ENCODE data around the gene RPGRIP1L. TPM values are rescaled to one million over a fixed set of nuclear protein-coding genes. Genes with fewer than 3 reads are reported as not detected.

The RPGRIP1L gene
- total and polyA plus RNA-seq, 8 donors = 1.1 to 6.8 (median 1.4) TPM; not detected in 1

- intact Hi-C loops (cut with DNase I; ENCODE audit: low total_unique reads) = no loop called here
Observed at GRCh38 chr16:53672461-53672860, 31.2 kb downstream of the RPGRIP1L start.

GRCh38 chr16:53668869-53669268 lies 34.8 kb downstream of the RPGRIP1L start:
- H3K4me1 ChIP-seq = no peaks in the 10 kb centered on the region
- H3K27me3 ChIP-seq = no peaks in the 10 kb centered on the region
- no peak for DNase-seq
- H3K27ac ChIP-seq = no peak overlapping the region
- intact Hi-C loops (cut with DNase I; ENCODE audit: low total_unique reads) = no loop called here
- peaks cover 0 to 6% (median 0%) of the 10 kb centered on the region in 4 donors for H3K36me3 ChIP-seq
- TF ChIP-seq POLR2AphosphoS5 (IDR thresholded peaks at IDR 0.05) (no peak), CTCF (IDR thresholded peaks at IDR 0.05) (no peak), POLR2A (IDR thresholded peaks at IDR 0.05) (no peak), EP300 (IDR thresholded peaks at IDR 0.05) (no peak)
- H3K9me3 ChIP-seq = no peaks in the 10 kb centered on the region
- no peak overlapping the region for H3K4me3 ChIP-seq
- 84 to 93% (median 91%) methylated on average over 2 of the region's 2 CpGs for WGBS, 5 donors

More at GRCh38 chr16:53672461-53672860, 31.2 kb downstream of the RPGRIP1L start:
- DNase-seq = no peak
- Histone ChIP-seq H3K27ac (no peak overlapping the region), H3K36me3 (peaks cover 0 to 6% (median 0%) of the 10 kb centered on the region in 4 donors), H3K27me3 (no peaks in the 10 kb centered on the region), H3K4me1 (no peaks in the 10 kb centered on the region), H3K4me3 (no peak overlapping the region), H3K9me3 (no peaks in the 10 kb centered on the region)
- TF ChIP-seq EP300 (IDR thresholded peaks at IDR 0.05) = no peak
- no peak for TF ChIP-seq POLR2AphosphoS5 (IDR thresholded peaks at IDR 0.05)
- TF ChIP-seq POLR2A (IDR thresholded peaks at IDR 0.05) = no peak
- TF ChIP-seq CTCF (IDR thresholded peaks at IDR 0.05) = no peak

- Histone ChIP-seq H3K27me3 (no peaks in the 10 kb centered on the region), H3K27ac (no peak overlapping the region), H3K9me3 (no peaks in the 10 kb centered on the region), H3K36me3 (peaks cover 0 to 6% (median 0%) of the 10 kb centered on the region in 4 donors), H3K4me3 (no peak overlapping the region), H3K4me1 (no peaks in the 10 kb centered on the region)
- intact Hi-C loops (cut with DNase I; ENCODE audit: low total_unique reads) = no loop called here
- TF ChIP-seq POLR2AphosphoS5 (IDR thresholded peaks at IDR 0.05) (no peak), CTCF (IDR thresholded peaks at IDR 0.05) (no peak), POLR2A (IDR thresholded peaks at IDR 0.05) (no peak), EP300 (IDR thresholded peaks at IDR 0.05) (no peak)
- 91 to 96% (median 93%) methylated on average over 3 of the region's 3 CpGs for WGBS, 5 donors
- DNase-seq = no peak
Observed at GRCh38 chr16:53666786-53667415, 36.8 kb downstream of the RPGRIP1L start.

- Histone ChIP-seq H3K36me3 (no peaks in the 10 kb centered on the region), H3K4me1 (no peaks in the 10 kb centered on the region), H3K27me3 (no peaks in the 10 kb centered on the region), H3K9me3 (no peaks in the 10 kb centered on the region), H3K27ac (no peak overlapping the region), H3K4me3 (no peak overlapping the region)
- DNase-seq = peak in 1 of 2 donors; percentile 22
- WGBS, 5 donors = 52 to 65% (median 58%) methylated on average over 7 of the region's 7 CpGs
- TF ChIP-seq POLR2AphosphoS5 (IDR thresholded peaks at IDR 0.05) (no peak), CTCF (IDR thresholded peaks at IDR 0.05) (no peak), EP300 (IDR thresholded peaks at IDR 0.05) (no peak), POLR2A (IDR thresholded peaks at IDR 0.05) (no peak)
- intact Hi-C loops (cut with DNase I; ENCODE audit: low total_unique reads) = no loop called here
Observed at GRCh38 chr16:53664724-53665345, 38.8 kb downstream of the RPGRIP1L start.
